H9 (cell line): ENCODE data around the gene GNAO1. TPM values are rescaled to one million over a fixed set of nuclear protein-coding genes. Genes with fewer than 3 reads are reported as not detected.

ENCODE experiments used
- DNase-seq: peaks from one replicate; pipeline ENCODE4 v3.0.0-alpha.2; 2017
- H2AFZ ChIP-seq: one replicate; pipeline ENCODE4 v1.6.1; 2013; ENCODE audit warnings: mild to moderate bottlenecking, low read length, control low read depth, moderate library complexity
- H2AK5ac ChIP-seq: 2 replicates; pipeline ENCODE4 v1.6.1; 2013; ENCODE audit warnings: low read length, control low read depth, mixed read lengths; ENCODE audit not compliant: insufficient read length
- H2BK120ac ChIP-seq: one replicate; pipeline ENCODE4 v1.6.1; 2013; ENCODE audit warnings: low read depth, mild to moderate bottlenecking, low read length, control low read depth, inconsistent platforms; ENCODE audit not compliant: poor library complexity, severe bottlenecking
- H2BK12ac ChIP-seq: 2 replicates; pipeline ENCODE4 v1.6.1; 2013; ENCODE audit warnings: low read length, control low read depth, mixed read lengths, low read depth; ENCODE audit not compliant: insufficient read length
- H2BK15ac ChIP-seq: 2 replicates; pipeline ENCODE4 v1.6.1; 2013; ENCODE audit warnings: low read depth, low read length, control low read depth
- H2BK20ac ChIP-seq: one replicate; pipeline ENCODE4 v1.6.1; 2013; ENCODE audit warnings: low read depth, mild to moderate bottlenecking, low read length, control low read depth, inconsistent platforms; ENCODE audit not compliant: poor library complexity, severe bottlenecking
- H2BK5ac ChIP-seq: 2 replicates; pipeline ENCODE4 v1.6.1; 2013; ENCODE audit warnings: low read length, control low read depth, mixed read lengths; ENCODE audit not compliant: insufficient read length
- H3K14ac ChIP-seq: 2 replicates; pipeline ENCODE4 v1.6.1; 2013; ENCODE audit warnings: low read length, control low read depth; ENCODE audit not compliant: insufficient read depth
- H3K18ac ChIP-seq: 2 replicates; pipeline ENCODE4 v1.6.1; 2013; ENCODE audit warnings: low read depth, mild to moderate bottlenecking, mixed read lengths, low read length, control low read depth; ENCODE audit not compliant: insufficient read length
- H3K23ac ChIP-seq: 2 replicates; pipeline ENCODE4 v1.6.1; 2013; ENCODE audit warnings: low read length, control low read depth, mixed read lengths, low read depth; ENCODE audit not compliant: insufficient read length
- H3K23me2 ChIP-seq: 2 replicates; pipeline ENCODE4 v1.6.1; 2013; ENCODE audit warnings: low read depth, mild to moderate bottlenecking, mixed read lengths, low read length, control low read depth; ENCODE audit not compliant: insufficient read length, poor library complexity, severe bottlenecking
- H3K27ac ChIP-seq: 2 replicates; pipeline ENCODE4 v1.5.1; 2013; ENCODE audit warnings: low read length, control low read depth, mixed read lengths, low read depth; ENCODE audit not compliant: insufficient read length
- H3K27me3 ChIP-seq: 2 replicates; pipeline ENCODE4 v1.6.1; 2013; ENCODE audit warnings: low read length, control low read depth, inconsistent platforms; ENCODE audit not compliant: insufficient read depth
- H3K4ac ChIP-seq: 2 replicates; pipeline ENCODE4 v1.6.1; 2013; ENCODE audit warnings: low read depth, mild to moderate bottlenecking, control low read depth, inconsistent platforms, low read length, moderate library complexity
- H3K4me1 ChIP-seq: 2 replicates; pipeline ENCODE4 v1.6.1; 2013; ENCODE audit warnings: low read length, control low read depth, inconsistent platforms; ENCODE audit not compliant: insufficient read depth
- H3K4me2 ChIP-seq: 2 replicates; pipeline ENCODE4 v1.6.1; 2013; ENCODE audit warnings: low read length, control low read depth, mixed read lengths; ENCODE audit not compliant: insufficient read length, insufficient read depth
- H3K56ac ChIP-seq: 2 replicates; pipeline ENCODE4 v1.6.1; 2013; ENCODE audit warnings: low read depth, mild to moderate bottlenecking, mixed read lengths, low read length, control low read depth; ENCODE audit not compliant: insufficient read length
- H3K79me1 ChIP-seq: 2 replicates; pipeline ENCODE4 v1.6.1; 2013; ENCODE audit warnings: low read depth, mild to moderate bottlenecking, moderate library complexity, low read length, control low read depth, inconsistent platforms; ENCODE audit not compliant: insufficient read depth, poor library complexity, severe bottlenecking
- H3K79me2 ChIP-seq: 2 replicates; pipeline ENCODE4 v1.6.1; 2013; ENCODE audit warnings: low read length, control low read depth, inconsistent platforms; ENCODE audit not compliant: insufficient read depth
- H3K9ac ChIP-seq: 2 replicates; pipeline ENCODE4 v1.6.1; 2013; ENCODE audit warnings: low read length, control low read depth, mixed read lengths; ENCODE audit not compliant: insufficient read length; ENCODE audit errors: extremely low read depth
- H3K9me3 ChIP-seq: one replicate; pipeline ENCODE4 v1.6.1; 2013; ENCODE audit warnings: low read depth, low read length, inconsistent platforms; ENCODE audit not compliant: control insufficient read depth
- H3T11ph ChIP-seq: one replicate; pipeline ENCODE4 v1.6.1; 2013; ENCODE audit warnings: mild to moderate bottlenecking, low read length, control low read depth, inconsistent platforms
- H4K20me1 ChIP-seq: one replicate; pipeline ENCODE4 v1.6.1; 2013; ENCODE audit not compliant: control insufficient read depth, insufficient read length, insufficient read depth
- H4K5ac ChIP-seq: 2 replicates; pipeline ENCODE4 v1.6.1; 2013; ENCODE audit warnings: low read depth, mild to moderate bottlenecking, mixed read lengths, low read length, control low read depth; ENCODE audit not compliant: insufficient read length
- H4K8ac ChIP-seq: replicated peaks from 2 replicates; pipeline ENCODE4 v1.6.1; 2013; ENCODE audit warnings: low read length, control low read depth, mixed read lengths, low read depth; ENCODE audit not compliant: insufficient read length
- H4K91ac ChIP-seq: 2 replicates; pipeline ENCODE4 v1.6.1; 2013; ENCODE audit warnings: low read depth, mild to moderate bottlenecking, moderate library complexity, mixed read lengths, low read length, control low read depth; ENCODE audit not compliant: insufficient read length
- H3K27ac Mint-ChIP-seq, 3 experiments: 2 replicates in 2 of 3; 3 replicates in 1 of 3; pipeline ENCODE4 v1.8.0; 2020 to 2021; ENCODE audit warnings: mixed read lengths in 3 of 3, mild to moderate bottlenecking in 1 of 3, moderate library complexity in 1 of 3
- H3K27me3 Mint-ChIP-seq: 2 replicates; pipeline ENCODE4 v1.8.0; 2021; ENCODE audit warnings: low read depth, mild to moderate bottlenecking, moderate library complexity, mixed read lengths
- H3K36me3 Mint-ChIP-seq, 3 experiments: 2 replicates in 2 of 3; 3 replicates in 1 of 3; pipeline ENCODE4 v1.8.0; 2020 to 2021; ENCODE audit warnings: low read depth in 3 of 3, mixed read lengths in 3 of 3; ENCODE audit not compliant: insufficient read depth in 1 of 3
- H3K4me1 Mint-ChIP-seq, 2 experiments: 2 replicates each; pipeline ENCODE4 v1.8.0; 2020; ENCODE audit warnings: mixed read lengths in 2 of 2
- H3K4me3 Mint-ChIP-seq, 2 experiments: 2 replicates in 1 of 2; 3 replicates in 1 of 2; pipeline ENCODE4 v1.8.0; 2020 to 2021; ENCODE audit warnings: mild to moderate bottlenecking in 2 of 2, mixed read lengths in 2 of 2, moderate library complexity in 1 of 2
- H3K9me3 Mint-ChIP-seq, 2 experiments: 2 replicates in 1 of 2; 3 replicates in 1 of 2; pipeline ENCODE4 v1.8.0; 2020; ENCODE audit warnings: mild to moderate bottlenecking in 2 of 2, mixed read lengths in 2 of 2, moderate library complexity in 1 of 2
- CTCF ChIP-seq: fragments of 200-600 bp; sonication (generic); conservative IDR thresholded peaks from 3 replicates; pipeline ENCODE4 v1.8.0; 2021; ENCODE audit warnings: antibody characterized with exemption, mild to moderate bottlenecking
- WGBS: extraction: QIAGEN DNeasy Blood & Tissue Kit; methylation state at CpG from one replicate; pipeline ENCODE4 v1.1.7; 2013; ENCODE audit warnings: missing lambda C conversion rate, low lambda C conversion rate, mixed read lengths; ENCODE audit not compliant: insufficient read length; ENCODE audit errors: extremely low coverage; 5-methylcytosine and 5-hydroxymethylcytosine counted together
- total RNA-seq: library from RNA; stranded (reverse); gene quantifications from 2 replicates; pipeline ENCODE4 v1.2.1, GENCODE V29; 2021

GNAO1 gene
- total RNA-seq, 1 experiment from 2014 or later, result 16.9 TPM

- peaks cover 13 to 25% of the 10 kb centered on the region in 2 experiments for H3K4me1 Mint-ChIP-seq
- Histone ChIP-seq H2AK5ac (no peak overlapping the region), H2BK20ac (no peak overlapping the region), H3K18ac (no peak overlapping the region), H3K14ac (no peak overlapping the region), H4K20me1 (no peaks in the 10 kb centered on the region), H3K4ac (no peak overlapping the region), H3K56ac (no peak overlapping the region), H4K8ac (no peak overlapping the region), H2BK12ac (no peak overlapping the region), H2AFZ (no peak overlapping the region), H2BK120ac (no peak overlapping the region), H3K27me3 (no peaks in the 10 kb centered on the region), H3K4me1 (no peaks in the 10 kb centered on the region; the same call in 1 of the 2 replicates), H3K23me2 (no peaks in the 10 kb centered on the region), H3K79me1 (no peaks in the 10 kb centered on the region), H3K27ac (no peak overlapping the region), H3K9me3 (no peaks in the 10 kb centered on the region), H2BK15ac (no peak overlapping the region), H4K91ac (no peak overlapping the region), H2BK5ac (no peak overlapping the region), H3K9ac (no peak overlapping the region), H3K79me2 (no peaks in the 10 kb centered on the region), H3K23ac (no peak overlapping the region), H3T11ph (no peak overlapping the region), H4K5ac (no peak overlapping the region), H3K4me2 (no peak overlapping the region)
- H3K27ac Mint-ChIP-seq, result peak overlapping the region in 1 of 3 experiments; percentile 85; a peak in 1 of 7 replicates
- H3K9me3 Mint-ChIP-seq, result no peaks in the 10 kb centered on the region
- peaks cover 7 to 16% (median 10%) of the 10 kb centered on the region in 3 experiments; a peak in 6 of 7 replicates for H3K36me3 Mint-ChIP-seq
- no peak overlapping the region for H3K4me3 Mint-ChIP-seq
- no peaks in the 10 kb centered on the region for H3K27me3 Mint-ChIP-seq
- DNase-seq, result no peak
- no CpG with 5 or more reads among the region's 15 CpGs for WGBS
- TF ChIP-seq CTCF, result no peak
These were observed 170.9 kb downstream of the GNAO1 start for GRCh38 chr16:56362057-56362655.
